Gastrocnemius medialis (tissue), 4 donors: ENCODE measurements around the gene PACSIN2. TPM values are rescaled to one million over a fixed set of nuclear protein-coding genes. Genes with fewer than 3 reads are reported as not detected.
A peak's percentile ranks its signal among the peaks of the same experiment; 100 is the strongest.

ENCODE experiments used
- ATAC-seq, 2 donors: fragments of 150-250 bp; one replicate each; pipeline ENCODE4 v1.9.1; 2016
- DNase-seq, 2 donors: peaks; one replicate each; pipeline ENCODE4 v3.0.0-alpha.2; 2019
- H3K27ac ChIP-seq, 4 donors: fragments of 200-600 bp; sonication (generic); 1 replicate in 1 of 4; 2 replicates in 3 of 4; pipeline ENCODE4 v1.5.1; 2016 to 2018; ENCODE audit warnings: mild to moderate bottlenecking in 2 of 4, moderate library complexity in 1 of 4
- H3K27me3 ChIP-seq, 3 donors: fragments of 200-600 bp; sonication (generic) in 2 of 3; 1 replicate in 1 of 3; 2 replicates in 2 of 3; pipeline versions ENCODE4 v1.5.1 to v1.6.0; 2016 to 2019; ENCODE audit warnings: mild to moderate bottlenecking in 1 of 3, moderate library complexity in 1 of 3
- H3K36me3 ChIP-seq, 2 donors: fragments of 200-600 bp; sonication (generic) in 1 of 2; one replicate each; pipeline ENCODE4 v1.5.1; 2017 to 2018
- H3K4me1 ChIP-seq, 2 donors: fragments of 200-600 bp; sonication (generic) in 1 of 2; one replicate each; pipeline ENCODE4 v1.5.1; 2016 to 2017; ENCODE audit warnings: mild to moderate bottlenecking in 2 of 2
- H3K4me3 ChIP-seq, 4 donors: fragments of 200-600 bp; sonication (generic) in 3 of 4; 1 replicate in 1 of 4; 2 replicates in 3 of 4; pipeline ENCODE4 v1.5.1; 2016 to 2019; ENCODE audit warnings: mild to moderate bottlenecking in 2 of 4
- H3K9me3 ChIP-seq, 3 donors: fragments of 200-600 bp; sonication (generic) in 2 of 3; 1 replicate in 1 of 3; 2 replicates in 2 of 3; pipeline ENCODE4 v1.5.1; 2016 to 2019
- POLR2A ChIP-seq, 2 donors: fragments of 450-650 bp; IDR thresholded peaks; one replicate each; pipeline ENCODE4 v1.6.1; 2017; ENCODE audit warnings: antibody characterized with exemption in 2 of 2, mild to moderate bottlenecking in 2 of 2, moderate library complexity in 2 of 2
- in situ Hi-C, 4 donors: fragments of 200-750 bp; cut with MboI; loops; one replicate each; pipeline versions ENCODE4 v1.15.0 to v1.8.0; 2017; ENCODE audit warnings: low sequenced_read_pairs in 4 of 4
- intact Hi-C: fragments of 100-400 bp; cut with DNase I; formaldehyde crosslinking; loops from one replicate; pipeline ENCODE4 v1.15.1; 2023; ENCODE audit warnings: low total_unique reads
- total RNA-seq, 4 donors: library from RNA; depleted of rRNA; stranded (reverse); fragments of >200 nt; gene quantifications; one replicate each; pipeline versions ENCODE4 v1.1.0 to v1.2.3, GENCODE V29; 2016
- TF ChIP-seq, protein P1 (sequence below), 5 experiments: fragments of 450-650 bp in 3 of 5; fragments of 200-600 bp in 2 of 5; sonication (generic) in 2 of 5; IDR thresholded peaks in 4 of 5; conservative IDR thresholded peaks in 1 of 5; 1 replicate in 4 of 5; 2 replicates in 1 of 5; pipeline ENCODE4 v1.5.1; 2016 to 2019; ENCODE audit warnings: antibody characterized with exemption in 5 of 5, mild to moderate bottlenecking in 3 of 5, moderate library complexity in 3 of 5

PACSIN2 gene
- total RNA-seq, 4 donors from 2014 or later = 37.3 to 45.9 (median 39.8) TPM

GRCh38 chr22:42930810-42931420, 84.0 kb downstream of the PACSIN2 start:
- H3K27ac ChIP-seq = peak overlapping the region; percentile 80 to 95 (median 83)
- no peaks in the 10 kb centered on the region for H3K36me3 ChIP-seq
- no peaks in the 10 kb centered on the region for H3K9me3 ChIP-seq
- TF ChIP-seq POLR2A (IDR thresholded peaks at IDR 0.05) = no peak
- TF ChIP-seq, protein P1, sequence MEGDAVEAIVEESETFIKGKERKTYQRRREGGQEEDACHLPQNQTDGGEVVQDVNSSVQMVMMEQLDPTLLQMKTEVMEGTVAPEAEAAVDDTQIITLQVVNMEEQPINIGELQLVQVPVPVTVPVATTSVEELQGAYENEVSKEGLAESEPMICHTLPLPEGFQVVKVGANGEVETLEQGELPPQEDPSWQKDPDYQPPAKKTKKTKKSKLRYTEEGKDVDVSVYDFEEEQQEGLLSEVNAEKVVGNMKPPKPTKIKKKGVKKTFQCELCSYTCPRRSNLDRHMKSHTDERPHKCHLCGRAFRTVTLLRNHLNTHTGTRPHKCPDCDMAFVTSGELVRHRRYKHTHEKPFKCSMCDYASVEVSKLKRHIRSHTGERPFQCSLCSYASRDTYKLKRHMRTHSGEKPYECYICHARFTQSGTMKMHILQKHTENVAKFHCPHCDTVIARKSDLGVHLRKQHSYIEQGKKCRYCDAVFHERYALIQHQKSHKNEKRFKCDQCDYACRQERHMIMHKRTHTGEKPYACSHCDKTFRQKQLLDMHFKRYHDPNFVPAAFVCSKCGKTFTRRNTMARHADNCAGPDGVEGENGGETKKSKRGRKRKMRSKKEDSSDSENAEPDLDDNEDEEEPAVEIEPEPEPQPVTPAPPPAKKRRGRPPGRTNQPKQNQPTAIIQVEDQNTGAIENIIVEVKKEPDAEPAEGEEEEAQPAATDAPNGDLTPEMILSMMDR (IDR thresholded peaks at IDR 0.05 in 4 of 5, conservative IDR thresholded peaks at IDR 0.05 in 1 of 5) = peak in 2 of 5 experiments; percentile 9 to 15
- intact Hi-C loops = no loop called here
- no peak overlapping the region for H3K4me3 ChIP-seq
- peak in 1 of 2 donors; percentile 56 for DNase-seq
- H3K4me1 ChIP-seq = peaks cover 90 to 96% of the 10 kb centered on the region in 2 donors
- no peaks in the 10 kb centered on the region for H3K27me3 ChIP-seq
- in situ Hi-C loops = no loop called here
- peak; percentile 27 to 36 for ATAC-seq

DNA sequence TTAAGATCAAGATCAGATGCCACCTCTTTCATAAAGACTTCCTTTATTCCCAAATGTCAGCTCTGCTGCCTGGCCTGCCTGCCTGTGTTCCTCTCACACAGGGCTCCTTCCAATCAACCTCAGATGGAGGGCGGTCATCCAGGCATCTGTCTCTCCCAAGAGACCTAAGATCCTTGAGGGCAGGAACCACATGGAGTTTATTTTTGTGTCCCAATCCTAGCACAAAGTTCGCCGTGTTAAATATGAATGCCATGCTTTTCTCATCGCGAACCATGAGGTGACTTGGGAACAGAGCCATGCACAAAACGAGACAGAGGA, 85.2 kb downstream of the PACSIN2 start:
- H3K27me3 ChIP-seq = no peaks in the 10 kb centered on the region
- intact Hi-C loops = no loop called here
- DNase-seq (no peak), ATAC-seq (peak in 1 of 2 donors; percentile 18)
- no peak overlapping the region for H3K4me3 ChIP-seq
- H3K27ac ChIP-seq = peak overlapping the region; percentile 36 to 95 (median 83)
- no peak for TF ChIP-seq POLR2A (IDR thresholded peaks at IDR 0.05)
- TF ChIP-seq, protein P1 (IDR thresholded peaks at IDR 0.05 in 4 of 5, conservative IDR thresholded peaks at IDR 0.05 in 1 of 5) = no peak
- H3K36me3 ChIP-seq = no peaks in the 10 kb centered on the region
- no peaks in the 10 kb centered on the region for H3K9me3 ChIP-seq
- in situ Hi-C loops = no loop called here
- H3K4me1 ChIP-seq = peaks cover 88 to 89% of the 10 kb centered on the region in 2 donors

DNA sequence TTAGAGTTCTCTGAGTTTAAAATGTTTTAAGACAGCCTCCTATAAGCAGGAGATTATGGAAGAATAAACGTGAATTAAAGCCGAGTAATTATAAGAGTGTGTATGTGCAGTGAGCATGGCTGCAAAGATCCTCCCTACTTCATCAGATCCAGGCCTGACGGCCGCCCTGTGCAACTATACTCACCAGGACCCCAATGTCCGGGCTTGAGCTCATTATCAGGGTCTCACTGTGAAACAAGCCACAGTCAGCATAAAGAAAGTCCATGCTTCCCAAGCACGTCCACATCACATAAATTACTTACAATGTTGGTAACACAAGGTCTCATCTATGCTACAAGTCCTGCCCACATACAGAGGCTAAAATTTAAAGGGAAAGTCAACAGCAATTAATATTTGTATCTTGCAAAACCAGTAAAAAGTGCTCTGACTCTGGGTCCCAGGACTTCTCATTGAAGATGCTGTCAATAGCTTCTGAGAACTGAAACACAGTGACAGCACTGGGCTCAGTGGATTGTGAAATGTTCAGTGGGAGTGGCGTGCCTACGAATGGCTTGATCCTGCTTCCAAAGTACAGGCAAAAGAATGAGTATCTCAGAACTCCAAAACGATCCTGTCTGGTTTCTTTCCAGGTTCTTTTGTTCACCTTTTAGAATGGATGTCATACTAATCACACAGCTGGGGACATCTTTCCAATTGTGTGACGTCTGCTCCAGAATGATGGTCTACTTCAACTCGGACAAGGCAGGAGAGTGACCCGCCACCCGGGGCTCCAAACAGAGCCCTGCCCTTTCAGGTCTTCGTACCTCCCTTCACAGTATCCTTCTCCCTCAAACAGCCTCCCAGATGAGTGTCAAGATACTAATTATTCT, 85.7 kb downstream of the PACSIN2 start:
- Histone ChIP-seq H3K27ac (peak overlapping the region; percentile 36 to 95 (median 83)), H3K27me3 (no peaks in the 10 kb centered on the region), H3K36me3 (no peaks in the 10 kb centered on the region), H3K4me3 (no peak overlapping the region), H3K9me3 (no peaks in the 10 kb centered on the region), H3K4me1 (peaks cover 83 to 86% of the 10 kb centered on the region in 2 donors)
- in situ Hi-C loops (no loop called here), intact Hi-C loops (no loop called here)
- TF ChIP-seq POLR2A (IDR thresholded peaks at IDR 0.05) = no peak
- TF ChIP-seq, protein P1 (IDR thresholded peaks at IDR 0.05 in 4 of 5, conservative IDR thresholded peaks at IDR 0.05 in 1 of 5) = no peak
- DNase-seq (peak in 1 of 2 donors; percentile 57), ATAC-seq (peak; percentile 47 to 56)

DNA sequence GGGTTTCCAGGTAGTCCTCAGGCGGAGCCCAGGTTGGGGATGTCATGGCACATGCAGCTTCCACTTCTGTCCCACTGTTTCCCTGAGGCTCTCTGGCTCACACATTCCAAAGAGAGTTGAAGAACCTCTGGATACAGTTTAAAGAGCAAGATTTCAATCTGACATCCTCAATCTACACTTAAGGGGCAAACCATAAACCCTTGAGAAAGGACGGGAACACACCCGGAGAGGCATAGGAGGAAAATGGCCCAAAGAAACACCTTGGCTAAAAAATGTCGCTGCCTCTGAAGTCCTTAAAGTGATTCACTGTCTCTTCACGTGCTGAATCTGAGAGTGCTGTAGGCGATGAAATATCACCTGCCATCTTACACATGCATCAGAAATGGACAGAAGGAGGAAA, 87.0 kb downstream of the PACSIN2 start:
- no peak for DNase-seq
- TF ChIP-seq, protein P1 (IDR thresholded peaks at IDR 0.05 in 4 of 5, conservative IDR thresholded peaks at IDR 0.05 in 1 of 5) = no peak
- no peak for TF ChIP-seq POLR2A (IDR thresholded peaks at IDR 0.05)
- Histone ChIP-seq H3K4me1 (peaks cover 71 to 81% of the 10 kb centered on the region in 2 donors), H3K36me3 (no peaks in the 10 kb centered on the region), H3K27me3 (no peaks in the 10 kb centered on the region), H3K9me3 (no peaks in the 10 kb centered on the region), H3K27ac (peak overlapping the region in 2 of 4 donors; percentile 82 to 95), H3K4me3 (no peak overlapping the region)
- no peak for ATAC-seq
- intact Hi-C loops (no loop called here), in situ Hi-C loops (no loop called here)
